Karpas-422 (cell line): ENCODE data around the gene OR5AR1. TPM values are rescaled to one million over a fixed set of nuclear protein-coding genes. Genes with fewer than 3 reads are reported as not detected.
"Not testable (repeated sequence)": the region's sequence is repeated elsewhere in the genome, so short reads cannot be mapped to it uniquely, and the experiment has no call there.

Experiments used
- DNase-seq: peaks from one replicate; pipeline ENCODE4 v3.0.0-alpha.2; 2015
- H2AFZ ChIP-seq: fragments of 200-600 bp; sonication (generic); 2 replicates; pipeline ENCODE4 v1.6.1; 2014; ENCODE audit warnings: antibody characterized with exemption, low read length, mixed read lengths
- H3K27ac ChIP-seq: fragments of 200-600 bp; sonication (generic); 2 replicates; pipeline ENCODE4 v1.5.1; 2014; ENCODE audit warnings: mild to moderate bottlenecking, low read length, moderate library complexity
- H3K27me3 ChIP-seq: fragments of 200-600 bp; sonication (generic); 2 replicates; pipeline ENCODE4 v1.6.1; 2014; ENCODE audit warnings: low read length, mixed read lengths
- H3K36me3 ChIP-seq: fragments of 200-600 bp; sonication (generic); 2 replicates; pipeline ENCODE4 v1.6.1; 2014; ENCODE audit warnings: low read length, mixed read lengths; ENCODE audit not compliant: insufficient read depth
- H3K4me1 ChIP-seq: fragments of 200-600 bp; sonication (generic); 2 replicates; pipeline ENCODE4 v1.6.1; 2014; ENCODE audit warnings: mild to moderate bottlenecking, low read length, mixed read lengths
- H3K4me2 ChIP-seq: fragments of 200-600 bp; sonication (generic); 2 replicates; pipeline ENCODE4 v1.6.1; 2014; ENCODE audit warnings: low read length, low read depth, mild to moderate bottlenecking; ENCODE audit not compliant: poor library complexity, severe bottlenecking
- H3K4me3 ChIP-seq: fragments of 200-600 bp; sonication (generic); 2 replicates; pipeline ENCODE4 v1.5.1; 2014; ENCODE audit warnings: mild to moderate bottlenecking, antibody characterized with exemption, low read length, mixed read lengths
- H3K79me2 ChIP-seq: fragments of 200-600 bp; sonication (generic); 2 replicates; pipeline ENCODE4 v1.6.1; 2014; ENCODE audit warnings: mild to moderate bottlenecking, low read length, mixed read lengths
- H3K9ac ChIP-seq: fragments of 200-600 bp; sonication (generic); 2 replicates; pipeline ENCODE4 v1.6.0; 2014; ENCODE audit warnings: low read length
- H3K9me2 ChIP-seq: fragments of 200-600 bp; sonication (generic), shearing (Covaris generic); replicated peaks from 2 replicates; pipeline ENCODE4 v1.6.0; 2014; ENCODE audit warnings: mild to moderate bottlenecking, low read length, moderate library complexity; ENCODE audit not compliant: insufficient read depth
- H3K9me3 ChIP-seq: fragments of 300-700, 200-600 bp; sonication (generic); 2 replicates; pipeline ENCODE4 v1.6.1; 2014; ENCODE audit warnings: low read length, mixed read lengths
- H4K20me1 ChIP-seq: fragments of 200-600 bp; sonication (generic); 2 replicates; pipeline ENCODE4 v1.6.1; 2014; ENCODE audit warnings: mild to moderate bottlenecking, antibody characterized with exemption, low read length, low read depth; ENCODE audit not compliant: insufficient read depth
- total RNA-seq: library from RNA; depleted of rRNA; stranded (reverse); fragments of >200 nt; shearing (Covaris generic); gene quantifications from 2 replicates; pipeline ENCODE4 v1.2.3, GENCODE V29; 2014; ENCODE audit warnings: low replicate concordance

Gene OR5AR1
- total RNA-seq, 1 experiment from 2014 or later, result not detected

GRCh38 chr11:56670984-56671383 lies 7.5 kb downstream of the OR5AR1 start:
- no peaks in the 10 kb centered on the region for H3K27me3 ChIP-seq
- H3K4me3 ChIP-seq, result no peak overlapping the region
- H3K9me3 ChIP-seq, result no peaks in the 10 kb centered on the region
- H3K4me2 ChIP-seq, result no peak overlapping the region
- no peak overlapping the region for H2AFZ ChIP-seq
- no peaks in the 10 kb centered on the region for H3K4me1 ChIP-seq
- no peak overlapping the region for H3K27ac ChIP-seq
- no peaks in the 10 kb centered on the region for H4K20me1 ChIP-seq
- no peaks in the 10 kb centered on the region for H3K9me2 ChIP-seq
- H3K79me2 ChIP-seq, result no peaks in the 10 kb centered on the region
- no peak for DNase-seq
- H3K36me3 ChIP-seq, result no peaks in the 10 kb centered on the region
- no peak overlapping the region for H3K9ac ChIP-seq

GRCh38 chr11:56688554-56689100 lies 25.1 kb downstream of the OR5AR1 start:
- no peaks in the 10 kb centered on the region for H3K9me3 ChIP-seq
- no peaks in the 10 kb centered on the region for H3K27me3 ChIP-seq
- H3K4me2 ChIP-seq, result no peak overlapping the region
- H4K20me1 ChIP-seq, result no peaks in the 10 kb centered on the region
- H2AFZ ChIP-seq, result no peak overlapping the region
- H3K4me1 ChIP-seq, result no peaks in the 10 kb centered on the region
- no peaks in the 10 kb centered on the region for H3K79me2 ChIP-seq
- H3K9me2 ChIP-seq, result no peaks in the 10 kb centered on the region
- no peak overlapping the region for H3K4me3 ChIP-seq
- DNase-seq, result no peak
- H3K9ac ChIP-seq, result no peak overlapping the region
- no peaks in the 10 kb centered on the region for H3K36me3 ChIP-seq
- no peak overlapping the region for H3K27ac ChIP-seq

- not testable (repeated sequence) for H3K36me3 ChIP-seq, H4K20me1 ChIP-seq, H3K79me2 ChIP-seq, H3K9ac ChIP-seq, H3K4me2 ChIP-seq, H3K9me2 ChIP-seq, H3K9me3 ChIP-seq, H3K4me1 ChIP-seq, H3K27me3 ChIP-seq, H2AFZ ChIP-seq, DNase-seq, H3K4me3 ChIP-seq, H3K27ac ChIP-seq
These were observed 27.7 kb downstream of the OR5AR1 start for GRCh38 chr11:56691179-56691578.

- H3K4me2 ChIP-seq, result no peak overlapping the region
- no peak overlapping the region for H2AFZ ChIP-seq
- DNase-seq, result no peak
- no peak overlapping the region for H3K9ac ChIP-seq
- H3K4me3 ChIP-seq, result no peak overlapping the region
- no peak overlapping the region for H3K27ac ChIP-seq
- no peaks in the 10 kb centered on the region for H3K9me3 ChIP-seq
- H3K9me2 ChIP-seq, result 0 out of 2 replicates have a peak, but pooled peaks cover 5% of the 10 kb centered on the region
- no peaks in the 10 kb centered on the region for H3K27me3 ChIP-seq
- H3K36me3 ChIP-seq, result no peaks in the 10 kb centered on the region
- H3K4me1 ChIP-seq, result no peaks in the 10 kb centered on the region
- no peaks in the 10 kb centered on the region for H3K79me2 ChIP-seq
- H4K20me1 ChIP-seq, result no peaks in the 10 kb centered on the region
These were observed 29.9 kb downstream of the OR5AR1 start for GRCh38 chr11:56693428-56693827.

GRCh38 chr11:56698795-56699194 lies 35.3 kb downstream of the OR5AR1 start, which contains the start of gene OR9G1:
OR9G1 (plus strand) TSS chr11:56699095; CDS start chr11:56700388, 1,293 bp downstream.
- no peak within 1 kb of the TSS for H3K4me2 ChIP-seq

GRCh38 chr11:56700242-56700913 lies 36.9 kb downstream of the OR5AR1 start:
- Histone ChIP-seq H3K4me1 (no peaks in the 10 kb centered on the region), H3K36me3 (no peaks in the 10 kb centered on the region), H3K9me2 (0 out of 2 replicates have a peak, but pooled peaks cover 6% of the 10 kb centered on the region), H3K9me3 (no peaks in the 10 kb centered on the region), H3K9ac (no peak overlapping the region), H3K27ac (no peak overlapping the region), H3K79me2 (no peaks in the 10 kb centered on the region), H3K27me3 (no peaks in the 10 kb centered on the region), H2AFZ (no peak overlapping the region), H4K20me1 (no peaks in the 10 kb centered on the region), H3K4me2 (no peak overlapping the region), H3K4me3 (no peak overlapping the region)
- DNase-seq, result no peak

More at GRCh38 chr11:56698795-56699194, 35.3 kb downstream of the OR5AR1 start, which contains the start of gene OR9G1:
- no peaks in the 10 kb centered on the region for H3K9me3 ChIP-seq
- H3K4me3 ChIP-seq, result no peak within 1 kb of the TSS
- H3K9me2 ChIP-seq, result 0 out of 2 replicates have a peak, but pooled peaks cover 6% of the 10 kb centered on the region
- H3K27me3 ChIP-seq, result no peaks in the 10 kb centered on the region
- no peak within 1 kb of the TSS for H3K9ac ChIP-seq
- no peaks in the 10 kb centered on the region for H3K4me1 ChIP-seq
- DNase-seq, result no peak
- H4K20me1 ChIP-seq, result no peaks in the 10 kb centered on the region
- no peak within 1 kb of the TSS for H3K27ac ChIP-seq
- no peaks in the 10 kb centered on the region for H3K79me2 ChIP-seq
- no peaks in the 10 kb centered on the region for H3K36me3 ChIP-seq
- H2AFZ ChIP-seq, result no peak within 1 kb of the TSS

GRCh38 chr11:56700914-56701485 lies 37.5 kb downstream of the OR5AR1 start:
- no peaks in the 10 kb centered on the region for H3K27me3 ChIP-seq
- no peak overlapping the region for H3K27ac ChIP-seq
- 0 out of 2 replicates have a peak, but pooled peaks cover 6% of the 10 kb centered on the region for H3K9me2 ChIP-seq
- no peak overlapping the region for H3K4me2 ChIP-seq
- H3K9me3 ChIP-seq, result no peaks in the 10 kb centered on the region
- no peaks in the 10 kb centered on the region for H3K79me2 ChIP-seq
- no peak overlapping the region for H3K4me3 ChIP-seq
- no peak for DNase-seq
- H4K20me1 ChIP-seq, result no peaks in the 10 kb centered on the region
- H3K9ac ChIP-seq, result no peak overlapping the region
- H2AFZ ChIP-seq, result no peak overlapping the region
- no peaks in the 10 kb centered on the region for H3K4me1 ChIP-seq
- no peaks in the 10 kb centered on the region for H3K36me3 ChIP-seq

GRCh38 chr11:56705784-56706396 lies 42.4 kb downstream of the OR5AR1 start:
- no peaks in the 10 kb centered on the region for H3K4me1 ChIP-seq
- no peak overlapping the region for H3K4me3 ChIP-seq
- H2AFZ ChIP-seq, result no peak overlapping the region
- DNase-seq, result no peak
- no peak overlapping the region for H3K27ac ChIP-seq
- H3K9me2 ChIP-seq, result no peaks in the 10 kb centered on the region
- H4K20me1 ChIP-seq, result no peaks in the 10 kb centered on the region
- H3K27me3 ChIP-seq, result no peaks in the 10 kb centered on the region
- H3K79me2 ChIP-seq, result no peaks in the 10 kb centered on the region
- H3K36me3 ChIP-seq, result no peaks in the 10 kb centered on the region
- H3K9me3 ChIP-seq, result no peaks in the 10 kb centered on the region
- no peak overlapping the region for H3K9ac ChIP-seq
- H3K4me2 ChIP-seq, result no peak overlapping the region
